Measurements from ENCODE around the gene F5.

Gene F5

GRCh38 chr1:169576935-169577331, 9.3 kb downstream of the F5 start:
- no peak for DNase-seq (ENCODE audit: extremely low read depth, insufficient read length)
- no peak for TF ChIP-seq CTCF (IDR thresholded peaks at IDR 0.05; ENCODE audit: insufficient read depth, low read length, poor library complexity, severe bottlenecking)
- Histone ChIP-seq H3K36me3 (ENCODE audit: control insufficient read depth, insufficient read depth, low read length) (no peaks in the 10 kb centered on the region), H3K4me3 (replicated peaks; ENCODE audit: low read depth, low read length) (no peak overlapping the region), H3K27me3 (replicated peaks; ENCODE audit: control insufficient read depth, insufficient read depth, low read length) (no peaks in the 10 kb centered on the region)

DNA sequence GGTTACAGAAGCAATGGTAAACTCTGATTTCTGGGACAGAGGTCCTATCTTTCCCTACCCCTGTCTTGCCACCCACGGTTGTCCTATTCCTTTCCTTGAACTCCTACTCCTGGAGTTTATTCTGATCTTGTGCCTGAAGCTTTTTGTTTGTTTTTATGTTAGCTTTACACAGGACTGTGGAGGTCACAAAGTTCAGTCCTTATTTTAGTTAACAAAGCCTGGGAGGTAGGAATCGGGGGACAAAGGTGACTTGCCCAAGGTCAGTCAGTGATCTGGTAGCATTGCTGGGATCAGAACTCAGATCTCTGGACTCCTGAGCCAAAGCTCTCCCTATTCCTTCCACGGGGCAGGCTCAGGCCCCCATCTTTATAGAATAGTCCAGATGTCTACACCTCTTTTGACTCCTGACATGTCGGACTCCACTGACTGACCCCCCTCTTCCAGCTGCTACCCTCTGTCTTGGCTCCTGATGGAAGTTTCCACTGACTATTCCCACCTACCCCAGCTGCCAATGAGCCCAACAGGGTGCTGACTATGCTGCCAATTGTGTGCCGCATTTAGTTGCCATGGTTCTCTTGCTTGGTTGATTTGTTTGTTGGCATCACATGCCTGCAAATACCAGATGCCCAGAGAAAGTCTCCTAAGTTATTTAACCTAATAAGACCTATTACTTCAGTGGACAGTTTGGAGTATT, 9.9 kb downstream of the F5 start:
- Histone ChIP-seq H3K27me3 (replicated peaks; ENCODE audit: control insufficient read depth, insufficient read depth, low read length) (no peaks in the 10 kb centered on the region), H3K36me3 (ENCODE audit: control insufficient read depth, insufficient read depth, low read length) (no peaks in the 10 kb centered on the region), H3K4me3 (replicated peaks; ENCODE audit: low read depth, low read length) (no peak overlapping the region)
- no peak for DNase-seq (ENCODE audit: extremely low read depth, insufficient read length)
- TF ChIP-seq CTCF (IDR thresholded peaks at IDR 0.05; ENCODE audit: insufficient read depth, low read length, poor library complexity, severe bottlenecking), result no peak

- TF ChIP-seq CTCF (IDR thresholded peaks at IDR 0.05; ENCODE audit: insufficient read depth, low read length, poor library complexity, severe bottlenecking), result no peak
- DNase-seq (ENCODE audit: extremely low read depth, insufficient read length), result no peak
- Histone ChIP-seq H3K4me3 (replicated peaks; ENCODE audit: low read depth, low read length) (no peak overlapping the region), H3K36me3 (ENCODE audit: control insufficient read depth, insufficient read depth, low read length) (no peaks in the 10 kb centered on the region), H3K27me3 (replicated peaks; ENCODE audit: control insufficient read depth, insufficient read depth, low read length) (no peaks in the 10 kb centered on the region)
These were observed 11.9 kb downstream of the F5 start for GRCh38 chr1:169574336-169574735.

- Histone ChIP-seq H3K4me3 (replicated peaks; ENCODE audit: low read depth, low read length) (no peak overlapping the region), H3K27me3 (replicated peaks; ENCODE audit: control insufficient read depth, insufficient read depth, low read length) (no peaks in the 10 kb centered on the region), H3K36me3 (ENCODE audit: control insufficient read depth, insufficient read depth, low read length) (no peaks in the 10 kb centered on the region)
- no peak for DNase-seq (ENCODE audit: extremely low read depth, insufficient read length)
- TF ChIP-seq CTCF (IDR thresholded peaks at IDR 0.05; ENCODE audit: insufficient read depth, low read length, poor library complexity, severe bottlenecking), result no peak
These were observed 14.1 kb downstream of the F5 start for GRCh38 chr1:169572187-169572586.

- Histone ChIP-seq H3K4me3 (replicated peaks; ENCODE audit: low read depth, low read length) (no peak overlapping the region), H3K36me3 (ENCODE audit: control insufficient read depth, insufficient read depth, low read length) (no peaks in the 10 kb centered on the region), H3K27me3 (replicated peaks; ENCODE audit: control insufficient read depth, insufficient read depth, low read length) (no peaks in the 10 kb centered on the region)
- TF ChIP-seq CTCF (IDR thresholded peaks at IDR 0.05; ENCODE audit: insufficient read depth, low read length, poor library complexity, severe bottlenecking), result no peak
- no peak for DNase-seq (ENCODE audit: extremely low read depth, insufficient read length)
These were observed 14.8 kb downstream of the F5 start for GRCh38 chr1:169571450-169571849.

GRCh38 chr1:169570172-169570574, 16.1 kb downstream of the F5 start:
- TF ChIP-seq CTCF (IDR thresholded peaks at IDR 0.05; ENCODE audit: insufficient read depth, low read length, poor library complexity, severe bottlenecking), result no peak
- no peaks in the 10 kb centered on the region for H3K27me3 ChIP-seq (replicated peaks; ENCODE audit: control insufficient read depth, insufficient read depth, low read length)
- DNase-seq (ENCODE audit: extremely low read depth, insufficient read length), result no peak
- no peak overlapping the region for H3K4me3 ChIP-seq (replicated peaks; ENCODE audit: low read depth, low read length)
- no peaks in the 10 kb centered on the region for H3K36me3 ChIP-seq (ENCODE audit: control insufficient read depth, insufficient read depth, low read length)
